Stimulated activated memory B cell treated with anti-CD40 and anti-IgM and Interleukin-4, amounts not matched to agents 10 μg/mL and 1 μg/mL and 100 μg/mL, for 72 hours (primary cell): ENCODE results near the gene GRIK4.

Experiments used
- ATAC-seq: fragments of 150-1000 bp; cut with Tn5 transposase; 2 replicates; pipeline ENCODE4 v1.10.0; 2021
- H3K27ac Mint-ChIP-seq: one replicate; pipeline ENCODE4 v1.8.0; 2022; ENCODE audit warnings: mild to moderate bottlenecking, mixed read lengths
- H3K27me3 Mint-ChIP-seq: one replicate; pipeline ENCODE4 v1.8.0; 2022; ENCODE audit warnings: mixed read lengths
- H3K36me3 Mint-ChIP-seq: one replicate; pipeline ENCODE4 v1.8.0; 2022; ENCODE audit warnings: mixed read lengths
- H3K4me1 Mint-ChIP-seq: one replicate; pipeline ENCODE4 v1.8.0; 2022; ENCODE audit warnings: mixed read lengths
- H3K4me3 Mint-ChIP-seq: one replicate; pipeline ENCODE4 v1.8.0; 2022; ENCODE audit warnings: mild to moderate bottlenecking, moderate library complexity, mixed read lengths
- H3K9me3 Mint-ChIP-seq: one replicate; pipeline ENCODE4 v1.8.0; 2022; ENCODE audit warnings: mixed read lengths

GRIK4 gene

GRCh38 chr11:120904116-120904515, 392.6 kb downstream of the GRIK4 start:
- H3K27ac Mint-ChIP-seq = no peak overlapping the region
- no peaks in the 10 kb centered on the region for H3K36me3 Mint-ChIP-seq
- no peak for ATAC-seq
- no peak overlapping the region for H3K4me3 Mint-ChIP-seq
- H3K27me3 Mint-ChIP-seq = peaks cover 21% of the 10 kb centered on the region
- H3K9me3 Mint-ChIP-seq = no peaks in the 10 kb centered on the region
- H3K4me1 Mint-ChIP-seq = no peaks in the 10 kb centered on the region

GRCh38 chr11:120906766-120907165, 395.2 kb downstream of the GRIK4 start:
- no peaks in the 10 kb centered on the region for H3K36me3 Mint-ChIP-seq
- no peak overlapping the region for H3K27ac Mint-ChIP-seq
- no peak overlapping the region for H3K4me3 Mint-ChIP-seq
- H3K27me3 Mint-ChIP-seq = peaks cover 14% of the 10 kb centered on the region
- no peaks in the 10 kb centered on the region for H3K4me1 Mint-ChIP-seq
- H3K9me3 Mint-ChIP-seq = peaks cover 3% of the 10 kb centered on the region
- no peak for ATAC-seq

- Mint-ChIP-seq H3K27me3 (peaks cover 23% of the 10 kb centered on the region), H3K4me3 (no peak overlapping the region), H3K9me3 (peaks cover 3% of the 10 kb centered on the region), H3K36me3 (no peaks in the 10 kb centered on the region), H3K27ac (no peak overlapping the region), H3K4me1 (no peaks in the 10 kb centered on the region)
- no peak for ATAC-seq
Observed at GRCh38 chr11:120907971-120908370, 396.4 kb downstream of the GRIK4 start.

GRCh38 chr11:120908461-120909181, 397.1 kb downstream of the GRIK4 start:
- Mint-ChIP-seq H3K4me1 (no peaks in the 10 kb centered on the region), H3K27me3 (peaks cover 23% of the 10 kb centered on the region), H3K9me3 (peaks cover 3% of the 10 kb centered on the region), H3K4me3 (no peak overlapping the region), H3K27ac (no peak overlapping the region), H3K36me3 (no peaks in the 10 kb centered on the region)
- ATAC-seq = no peak

GRCh38 chr11:120909676-120910416, 398.3 kb downstream of the GRIK4 start:
- H3K27me3 Mint-ChIP-seq = peaks cover 33% of the 10 kb centered on the region
- no peaks in the 10 kb centered on the region for H3K36me3 Mint-ChIP-seq
- no peak overlapping the region for H3K4me3 Mint-ChIP-seq
- H3K27ac Mint-ChIP-seq = no peak overlapping the region
- peaks cover 3% of the 10 kb centered on the region for H3K9me3 Mint-ChIP-seq
- ATAC-seq = no peak
- no peaks in the 10 kb centered on the region for H3K4me1 Mint-ChIP-seq

GRCh38 chr11:120911943-120912342, 400.4 kb downstream of the GRIK4 start:
- ATAC-seq = no peak
- H3K9me3 Mint-ChIP-seq = peaks cover 3% of the 10 kb centered on the region
- no peaks in the 10 kb centered on the region for H3K4me1 Mint-ChIP-seq
- no peak overlapping the region for H3K27ac Mint-ChIP-seq
- H3K27me3 Mint-ChIP-seq = peaks cover 42% of the 10 kb centered on the region
- no peaks in the 10 kb centered on the region for H3K36me3 Mint-ChIP-seq
- H3K4me3 Mint-ChIP-seq = no peak overlapping the region

GRCh38 chr11:120912504-120912903, 401.0 kb downstream of the GRIK4 start:
- ATAC-seq = no peak
- H3K27me3 Mint-ChIP-seq = peaks cover 42% of the 10 kb centered on the region
- no peaks in the 10 kb centered on the region for H3K36me3 Mint-ChIP-seq
- H3K4me1 Mint-ChIP-seq = no peaks in the 10 kb centered on the region
- H3K27ac Mint-ChIP-seq = no peak overlapping the region
- no peak overlapping the region for H3K4me3 Mint-ChIP-seq
- H3K9me3 Mint-ChIP-seq = peaks cover 3% of the 10 kb centered on the region

- peaks cover 3% of the 10 kb centered on the region for H3K9me3 Mint-ChIP-seq
- H3K27me3 Mint-ChIP-seq = peaks cover 42% of the 10 kb centered on the region
- no peaks in the 10 kb centered on the region for H3K36me3 Mint-ChIP-seq
- ATAC-seq = no peak
- H3K4me3 Mint-ChIP-seq = no peak overlapping the region
- no peak overlapping the region for H3K27ac Mint-ChIP-seq
- no peaks in the 10 kb centered on the region for H3K4me1 Mint-ChIP-seq
Observed at GRCh38 chr11:120912915-120913314, 401.4 kb downstream of the GRIK4 start.

GRCh38 chr11:120914021-120914420, 402.5 kb downstream of the GRIK4 start:
- H3K27me3 Mint-ChIP-seq = peaks cover 42% of the 10 kb centered on the region
- H3K4me3 Mint-ChIP-seq = no peak overlapping the region
- no peak overlapping the region for H3K27ac Mint-ChIP-seq
- H3K9me3 Mint-ChIP-seq = peaks cover 3% of the 10 kb centered on the region
- H3K36me3 Mint-ChIP-seq = no peaks in the 10 kb centered on the region
- no peak for ATAC-seq
- H3K4me1 Mint-ChIP-seq = no peaks in the 10 kb centered on the region

GRCh38 chr11:120914601-120915000, 403.1 kb downstream of the GRIK4 start:
- Mint-ChIP-seq H3K36me3 (no peaks in the 10 kb centered on the region), H3K27ac (no peak overlapping the region), H3K4me1 (no peaks in the 10 kb centered on the region), H3K4me3 (no peak overlapping the region), H3K27me3 (peaks cover 42% of the 10 kb centered on the region), H3K9me3 (peaks cover 3% of the 10 kb centered on the region)
- ATAC-seq = no peak

- no peaks in the 10 kb centered on the region for H3K9me3 Mint-ChIP-seq
- ATAC-seq = no peak
- H3K4me1 Mint-ChIP-seq = no peaks in the 10 kb centered on the region
- no peak overlapping the region for H3K27ac Mint-ChIP-seq
- peaks cover 30% of the 10 kb centered on the region for H3K27me3 Mint-ChIP-seq
- H3K36me3 Mint-ChIP-seq = no peaks in the 10 kb centered on the region
- H3K4me3 Mint-ChIP-seq = no peak overlapping the region
Observed at GRCh38 chr11:120917559-120918239, 406.2 kb downstream of the GRIK4 start.

GRCh38 chr11:120918257-120918656, 406.7 kb downstream of the GRIK4 start:
- no peaks in the 10 kb centered on the region for H3K9me3 Mint-ChIP-seq

GRCh38 chr11:120919045-120919444, 407.5 kb downstream of the GRIK4 start:
- no peak for ATAC-seq
- H3K27ac Mint-ChIP-seq = no peak overlapping the region

More at GRCh38 chr11:120918257-120918656, 406.7 kb downstream of the GRIK4 start:
- peaks cover 30% of the 10 kb centered on the region for H3K27me3 Mint-ChIP-seq
- H3K4me3 Mint-ChIP-seq = no peak overlapping the region
- no peak for ATAC-seq
- no peak overlapping the region for H3K27ac Mint-ChIP-seq
- no peaks in the 10 kb centered on the region for H3K4me1 Mint-ChIP-seq
- H3K36me3 Mint-ChIP-seq = no peaks in the 10 kb centered on the region

GRCh38 chr11:120919566-120919965, 408.0 kb downstream of the GRIK4 start:
- no peak for ATAC-seq
- Mint-ChIP-seq H3K27me3 (peaks cover 23% of the 10 kb centered on the region), H3K4me3 (no peak overlapping the region), H3K4me1 (no peaks in the 10 kb centered on the region), H3K9me3 (no peaks in the 10 kb centered on the region), H3K27ac (no peak overlapping the region), H3K36me3 (no peaks in the 10 kb centered on the region)

More at GRCh38 chr11:120919045-120919444, 407.5 kb downstream of the GRIK4 start:
- H3K4me3 Mint-ChIP-seq = no peak overlapping the region
- no peaks in the 10 kb centered on the region for H3K4me1 Mint-ChIP-seq
- H3K36me3 Mint-ChIP-seq = no peaks in the 10 kb centered on the region
- H3K27me3 Mint-ChIP-seq = peaks cover 28% of the 10 kb centered on the region
- no peaks in the 10 kb centered on the region for H3K9me3 Mint-ChIP-seq

GRCh38 chr11:120923866-120924508, 412.4 kb downstream of the GRIK4 start:
- Mint-ChIP-seq H3K27ac (no peak overlapping the region), H3K27me3 (peaks cover 11% of the 10 kb centered on the region), H3K4me3 (no peak overlapping the region), H3K9me3 (no peaks in the 10 kb centered on the region), H3K36me3 (no peaks in the 10 kb centered on the region), H3K4me1 (peaks cover 13% of the 10 kb centered on the region)
- ATAC-seq = no peak
